MCF 10A (cell line): ENCODE results near the gene ARSA. TPM values are rescaled to one million over a fixed set of nuclear protein-coding genes. Genes with fewer than 3 reads are reported as not detected.

Experiments
- BruUV-seq: library from RNA; stranded (reverse); fragments of 400-500 nt; replicated peaks from 2 replicates; lab custom pipeline; 2021; lab: Mats Ljungman, UMichigan
- CTCF ChIA-PET: fragments of 300-600 bp; sonication (Branson Sonifier 250); formaldehyde crosslinking; extraction: SDS; loops from one replicate; lab custom pipeline; 2021; ENCODE audit warnings: antibody characterized with exemption, inconsistent platforms; lab: Yijun Ruan, JAX
- POLR2A ChIA-PET: fragments of 300-600, 350-650 bp; sonication (Branson Sonifier 250); formaldehyde crosslinking; extraction: SDS; loops from one replicate; lab custom pipeline; 2020; ENCODE audit warnings: antibody characterized with exemption, inconsistent platforms; lab: Yijun Ruan, JAX
- DNase-seq: peaks from one replicate; pipeline ENCODE4 v3.0.0-alpha.2; 2018; ENCODE audit not compliant: unreplicated experiment
- H3K27ac Mint-ChIP-seq: one replicate; pipeline ENCODE4 v1.8.0; 2022; ENCODE audit warnings: mild to moderate bottlenecking, low read depth, mixed read lengths; ENCODE audit not compliant: unreplicated experiment
- H3K27me3 Mint-ChIP-seq: one replicate; pipeline ENCODE4 v1.8.0; 2022; ENCODE audit warnings: mixed read lengths; ENCODE audit not compliant: insufficient read depth, unreplicated experiment
- H3K36me3 Mint-ChIP-seq: one replicate; pipeline ENCODE4 v1.8.0; 2022; ENCODE audit warnings: mild to moderate bottlenecking, moderate library complexity, mixed read lengths; ENCODE audit not compliant: insufficient read depth, unreplicated experiment
- H3K4me1 Mint-ChIP-seq: one replicate; pipeline ENCODE4 v1.8.0; 2022; ENCODE audit warnings: mixed read lengths; ENCODE audit not compliant: insufficient read depth, unreplicated experiment
- H3K4me3 Mint-ChIP-seq: one replicate; pipeline ENCODE4 v1.8.0; 2022; ENCODE audit warnings: mild to moderate bottlenecking, moderate library complexity, mixed read lengths; ENCODE audit not compliant: unreplicated experiment
- H3K9me3 Mint-ChIP-seq: one replicate; pipeline ENCODE4 v1.8.0; 2022; ENCODE audit warnings: mixed read lengths; ENCODE audit not compliant: unreplicated experiment
- CTCF ChIP-seq: fragments of 200-600 bp; IDR thresholded peaks from one replicate; pipeline ENCODE4 v1.8.0; 2022; ENCODE audit warnings: antibody characterized with exemption, mild to moderate bottlenecking; ENCODE audit not compliant: unreplicated experiment
- intact Hi-C: fragments of 100-400 bp; cut with micrococcal nuclease; formaldehyde crosslinking; loops from 2 replicates; pipeline ENCODE4 v1.14.1; 2022
- total RNA-seq: library from RNA; stranded (reverse); gene quantifications from 2 replicates; pipeline ENCODE4 v1.2.3, GENCODE V29; 2022

ARSA gene
- total RNA-seq, 1 experiment from 2014 or later: 22.0 TPM

- Mint-ChIP-seq H3K4me3 (peak overlapping the region; percentile 94), H3K27ac (peak overlapping the region; percentile 93), H3K9me3 (no peaks in the 10 kb centered on the region), H3K36me3 (peaks cover 9% of the 10 kb centered on the region), H3K27me3 (no peaks in the 10 kb centered on the region), H3K4me1 (no peaks in the 10 kb centered on the region)
- no peak for DNase-seq
- ChIA-PET POLR2A (interaction anchor here (0.7 to 4.8 kb wide), 9 partner anchors 10 to 58 kb away, joined by 3 to 51 read pairs (median 10); partner anchors contain the start of genes SCO2, SYCE3 and TYMP), CTCF (interaction anchor here (1.0 kb wide), 1 partner anchor 36 kb away, joined by 3 read pairs; no protein-coding TSS in a partner anchor)
- no peak for TF ChIP-seq CTCF
- no TSS peak for BruUV-seq
- intact Hi-C loops: loop anchor here (2.0 to 5.0 kb wide), 3 partner anchors 37 to 107 kb away; partner anchors contain the start of gene SCO2
Observed at GRCh38 chr22:50583294-50583861, 44.6 kb downstream of the ARSA start.

- ChIA-PET POLR2A (interaction anchor here (0.6 to 4.8 kb wide), 18 partner anchors 10 to 322 kb away, joined by 3 to 51 read pairs (median 3); partner anchors contain the start of genes ARSA, LMF2, NCAPH2 and SCO2), CTCF (interaction anchor here (1.0 to 1.8 kb wide), 2 partner anchors 13 to 85 kb away, joined by 3 to 5 read pairs; no protein-coding TSS in a partner anchor)
- Mint-ChIP-seq H3K9me3 (no peaks in the 10 kb centered on the region), H3K4me3 (peak within 1 kb of the TSS; percentile 94), H3K27me3 (no peaks in the 10 kb centered on the region), H3K36me3 (peaks cover 9% of the 10 kb centered on the region), H3K4me1 (no peaks in the 10 kb centered on the region), H3K27ac (peak within 1 kb of the TSS; percentile 93)
- BruUV-seq: no TSS peak
- DNase-seq: peak; percentile 98
- no peak for TF ChIP-seq CTCF
- intact Hi-C loops: loop anchor here (2.0 to 5.0 kb wide), 3 partner anchors 38 to 108 kb away; partner anchors contain the start of gene SCO2
Observed at GRCh38 chr22:50582493-50583293, 45.3 kb downstream of the ARSA start, which contains the start of gene CHKB. TSS of gene CHKB (minus strand) at chr22:50582849. CDS start at chr22:50582781, 68 bp downstream.

- Mint-ChIP-seq H3K4me1 (no peaks in the 10 kb centered on the region), H3K4me3 (peak overlapping the region; percentile 94), H3K27ac (peak overlapping the region; percentile 93), H3K27me3 (no peaks in the 10 kb centered on the region), H3K36me3 (peaks cover 14% of the 10 kb centered on the region), H3K9me3 (no peaks in the 10 kb centered on the region)
- no peak for TF ChIP-seq CTCF
- intact Hi-C loops: loop anchor here (2.0 to 5.0 kb wide), 3 partner anchors 39 to 109 kb away; partner anchors contain the start of gene SCO2
- POLR2A ChIA-PET: interaction anchor here (0.6 to 4.8 kb wide), 18 partner anchors 10 to 321 kb away, joined by 3 to 51 read pairs (median 4); partner anchors contain the start of genes ARSA, LMF2, NCAPH2 and SCO2
- CTCF ChIA-PET: interaction anchor here (0.8 to 1.8 kb wide), 5 partner anchors 13 to 84 kb away, joined by 3 to 5 read pairs (median 3); partner anchors contain the start of gene SYCE3
- BruUV-seq: no TSS peak
- peak; percentile 20 for DNase-seq
Observed at GRCh38 chr22:50581950-50582492, 45.9 kb downstream of the ARSA start.
